B cell (primary cell): ENCODE data around the gene AMBN. TPM values are rescaled to one million over a fixed set of nuclear protein-coding genes. Genes with fewer than 3 reads are reported as not detected.

Source experiments
- ATAC-seq: fragments of 200-7000 bp; cut with Tn5 transposase; one replicate; pipeline ENCODE4 v1.10.0; 2021; ENCODE audit warnings: low read depth, mild to moderate bottlenecking, moderate number of reproducible peaks, moderate library complexity
- CTCF ChIA-PET: fragments of 350-600 bp; sonication (Branson Sonifier 250); formaldehyde crosslinking; loops from one replicate; lab custom pipeline; 2021; ENCODE audit warnings: antibody characterized with exemption, inconsistent platforms; lab: Charles Lee
- POLR2A ChIA-PET: fragments of 350-600 bp; sonication (Branson Sonifier 250); formaldehyde crosslinking; loops from one replicate; lab custom pipeline; 2021; ENCODE audit warnings: antibody characterized with exemption; lab: Charles Lee
- DNase-seq: peaks from one replicate; pipeline ENCODE4 v3.0.0; 2013
- H2AFZ ChIP-seq: 2 replicates; pipeline ENCODE4 v1.6.1; 2012; ENCODE audit warnings: mild to moderate bottlenecking, low read depth, low read length; ENCODE audit not compliant: insufficient read depth, poor library complexity, severe bottlenecking
- H3K27ac ChIP-seq, 2 donors: 1 replicate in 1 of 2; 2 replicates in 1 of 2; pipeline ENCODE4 v1.5.1; 2012 to 2013; ENCODE audit warnings: low read length in 2 of 2, mild to moderate bottlenecking in 2 of 2, moderate library complexity in 1 of 2
- H3K27me3 ChIP-seq, 4 experiments: fragments of 200-600 bp in 1 of 4; sonication (generic) in 1 of 4; replicated peaks in 1 of 4; 1 replicate in 2 of 4; 2 replicates in 2 of 4; pipeline versions ENCODE4 v1.6.1 to v1.7.0; 2013 to 2016; ENCODE audit warnings: low read length in 3 of 4, mild to moderate bottlenecking in 2 of 4, mixed read lengths in 1 of 4, moderate library complexity in 1 of 4; ENCODE audit not compliant: insufficient read depth in 4 of 4, control insufficient read depth in 3 of 4; ENCODE audit errors: control extremely low read depth in 1 of 4
- H3K36me3 ChIP-seq, 2 experiments: replicated peaks in 1 of 2; 1 replicate in 1 of 2; 2 replicates in 1 of 2; pipeline versions ENCODE4 v1.6.1 to v1.7.1; 2013; ENCODE audit warnings: low read length in 1 of 2; ENCODE audit not compliant: insufficient read depth in 2 of 2, control insufficient read depth in 1 of 2; ENCODE audit errors: control extremely low read depth in 1 of 2, extremely low read depth in 1 of 2
- H3K4me1 ChIP-seq, 2 donors: fragments of 200-600 bp in 1 of 2; sonication (generic) in 1 of 2; 1 replicate in 1 of 2; 2 replicates in 1 of 2; pipeline versions ENCODE4 v1.5.1 to v1.6.1; 2013 to 2017; ENCODE audit warnings: low read length in 2 of 2; ENCODE audit not compliant: control insufficient read depth in 2 of 2, insufficient read depth in 2 of 2
- H3K4me2 ChIP-seq: replicated peaks from 2 replicates; pipeline ENCODE3; 2012; ENCODE audit warnings: mild to moderate bottlenecking, low read depth, low read length; ENCODE audit not compliant: poor library complexity, severe bottlenecking
- H3K4me3 ChIP-seq, 5 experiments: fragments of 200-600 bp in 1 of 5; sonication (generic) in 1 of 5; 1 replicate in 3 of 5; 2 replicates in 2 of 5; pipeline versions ENCODE4 v1.5.1 to v1.7.0; 2011 to 2016; ENCODE audit warnings: low read length in 4 of 5, mild to moderate bottlenecking in 4 of 5, low read depth in 2 of 5, control low read depth in 1 of 5, moderate library complexity in 1 of 5; ENCODE audit not compliant: insufficient read depth in 1 of 5; ENCODE audit errors: control extremely low read depth in 1 of 5, extremely low read depth in 1 of 5
- H3K79me2 ChIP-seq: fragments of 200-600 bp; sonication (generic); one replicate; pipeline ENCODE4 v1.6.0; 2016; ENCODE audit warnings: low read length; ENCODE audit not compliant: control insufficient read depth, insufficient read depth
- H3K9ac ChIP-seq: fragments of 200-600 bp; sonication (generic); 2 replicates; pipeline ENCODE4 v1.6.1; 2017; ENCODE audit warnings: mild to moderate bottlenecking, low read length, moderate library complexity
- H3K9me3 ChIP-seq, 3 donors: one replicate each; pipeline versions ENCODE4 v1.6.1 to v1.7.1; 2013; ENCODE audit warnings: low read length in 2 of 3; ENCODE audit not compliant: control insufficient read depth in 2 of 3, insufficient read depth in 1 of 3; ENCODE audit errors: control extremely low read depth in 1 of 3
- H4K20me1 ChIP-seq: 2 replicates; pipeline ENCODE4 v1.6.0; 2012; ENCODE audit warnings: mild to moderate bottlenecking, low read length; ENCODE audit not compliant: insufficient read depth, control insufficient read depth, poor library complexity, severe bottlenecking
- H3K27ac Mint-ChIP-seq: one replicate; pipeline ENCODE4 v1.8.0; 2021; ENCODE audit warnings: mixed read lengths
- H3K27me3 Mint-ChIP-seq: one replicate; pipeline ENCODE4 v1.8.0; 2021; ENCODE audit warnings: mixed read lengths
- H3K4me1 Mint-ChIP-seq: one replicate; pipeline ENCODE4 v1.8.0; 2021; ENCODE audit warnings: mixed read lengths
- H3K4me3 Mint-ChIP-seq: one replicate; pipeline ENCODE4 v1.8.0; 2021; ENCODE audit warnings: mixed read lengths
- H3K9me3 Mint-ChIP-seq: one replicate; pipeline ENCODE4 v1.8.0; 2022; ENCODE audit warnings: mixed read lengths; ENCODE audit not compliant: insufficient read depth
- EZH2 ChIP-seq: IDR thresholded peaks from 2 replicates; pipeline ENCODE4 v1.6.1; 2012; ENCODE audit warnings: borderline replicate concordance, low read depth, mild to moderate bottlenecking, moderate library complexity, low read length; ENCODE audit not compliant: insufficient read depth, poor library complexity, severe bottlenecking
- WGBS: methylation state at CpG from one replicate; pipeline ENCODE4 v1.1.5; 2013; ENCODE audit warnings: missing lambda C conversion rate; ENCODE audit not compliant: insufficient coverage; 5-methylcytosine and 5-hydroxymethylcytosine counted together
- intact Hi-C: fragments of 100-400 bp; cut with micrococcal nuclease; formaldehyde crosslinking; loops from one replicate; pipeline ENCODE4 v1.10.0; 2022
- polyA plus RNA-seq: library from polyadenylated mRNA; depleted of rRNA; stranded (reverse); fragments of >200 nt; gene quantifications from 2 replicates; pipeline ENCODE4 v1.2.3, GENCODE V29; 2012
- total RNA-seq, 2 donors: library from RNA; stranded (reverse); fragments of 120-200 nt in 1 of 2; gene quantifications; 1 replicate in 1 of 2; 2 replicates in 1 of 2; pipeline versions ENCODE4 v1.2.3 to v1.2.4, GENCODE V29; 2013 to 2022
- TF ChIP-seq, protein P1 (sequence below): fragments of 200-600 bp; IDR thresholded peaks from one replicate; pipeline ENCODE4 v1.8.0; 2022; ENCODE audit warnings: antibody characterized with exemption, mild to moderate bottlenecking

AMBN gene
- total and polyA plus RNA-seq, 2 donors (not counting 1 experiment from before 2014, with no cell fraction given) = not detected

- TF ChIP-seq EZH2 = no peak
- TF ChIP-seq, protein P1, sequence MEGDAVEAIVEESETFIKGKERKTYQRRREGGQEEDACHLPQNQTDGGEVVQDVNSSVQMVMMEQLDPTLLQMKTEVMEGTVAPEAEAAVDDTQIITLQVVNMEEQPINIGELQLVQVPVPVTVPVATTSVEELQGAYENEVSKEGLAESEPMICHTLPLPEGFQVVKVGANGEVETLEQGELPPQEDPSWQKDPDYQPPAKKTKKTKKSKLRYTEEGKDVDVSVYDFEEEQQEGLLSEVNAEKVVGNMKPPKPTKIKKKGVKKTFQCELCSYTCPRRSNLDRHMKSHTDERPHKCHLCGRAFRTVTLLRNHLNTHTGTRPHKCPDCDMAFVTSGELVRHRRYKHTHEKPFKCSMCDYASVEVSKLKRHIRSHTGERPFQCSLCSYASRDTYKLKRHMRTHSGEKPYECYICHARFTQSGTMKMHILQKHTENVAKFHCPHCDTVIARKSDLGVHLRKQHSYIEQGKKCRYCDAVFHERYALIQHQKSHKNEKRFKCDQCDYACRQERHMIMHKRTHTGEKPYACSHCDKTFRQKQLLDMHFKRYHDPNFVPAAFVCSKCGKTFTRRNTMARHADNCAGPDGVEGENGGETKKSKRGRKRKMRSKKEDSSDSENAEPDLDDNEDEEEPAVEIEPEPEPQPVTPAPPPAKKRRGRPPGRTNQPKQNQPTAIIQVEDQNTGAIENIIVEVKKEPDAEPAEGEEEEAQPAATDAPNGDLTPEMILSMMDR = no peak
- Mint-ChIP-seq H3K9me3 (no peaks in the 10 kb centered on the region), H3K4me1 (no peaks in the 10 kb centered on the region), H3K27ac (no peak overlapping the region), H3K27me3 (no peaks in the 10 kb centered on the region), H3K4me3 (no peak overlapping the region)
- H3K4me2 ChIP-seq = no peak overlapping the region
- H3K79me2 ChIP-seq = no peaks in the 10 kb centered on the region
- no peak for ATAC-seq
- no peak for DNase-seq
- H3K4me1 ChIP-seq = no peaks in the 10 kb centered on the region
- ChIA-PET POLR2A (no interaction called here), CTCF (no interaction called here)
- no peak overlapping the region for H3K27ac ChIP-seq
- H3K36me3 ChIP-seq = no peaks in the 10 kb centered on the region
- WGBS = no CpG with 5 or more reads among the region's 1 CpG
- H2AFZ ChIP-seq = no peak overlapping the region
- H3K9me3 ChIP-seq = no peaks in the 10 kb centered on the region
- no peak overlapping the region for H3K4me3 ChIP-seq
- H4K20me1 ChIP-seq = no peaks in the 10 kb centered on the region
- H3K9ac ChIP-seq = no peak overlapping the region
- no peaks in the 10 kb centered on the region for H3K27me3 ChIP-seq
- intact Hi-C loops = no loop called here
Measured at GRCh38 chr4:70629469-70630090, 37.5 kb downstream of the AMBN start.

DNA sequence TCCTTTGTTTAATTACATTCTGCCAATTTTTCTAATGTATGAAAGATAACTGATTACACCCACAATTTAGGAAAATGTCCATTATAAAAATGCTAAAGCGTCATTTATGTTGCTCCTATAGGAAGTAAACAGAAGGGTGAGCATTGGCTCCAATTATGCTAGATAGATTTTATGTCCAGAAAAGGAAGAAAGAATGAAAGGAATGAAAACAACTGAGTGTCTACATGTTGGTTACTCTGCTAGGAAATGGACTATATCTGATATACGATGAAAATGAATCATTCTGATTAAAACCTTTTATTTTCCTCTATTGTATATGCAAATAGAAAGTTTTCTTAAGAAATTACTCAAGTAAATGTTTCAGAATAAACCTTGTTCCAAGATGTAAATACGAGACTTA is 38.1 kb downstream of the AMBN start:
- H2AFZ ChIP-seq = no peak overlapping the region
- CTCF ChIA-PET = no interaction called here
- no peaks in the 10 kb centered on the region for H3K4me1 ChIP-seq
- DNase-seq (no peak), ATAC-seq (no peak)
- WGBS = no CpG with 5 or more reads among the region's 3 CpGs
- H3K4me3 Mint-ChIP-seq = no peak overlapping the region
- no peaks in the 10 kb centered on the region for H3K79me2 ChIP-seq
- no peaks in the 10 kb centered on the region for H3K9me3 ChIP-seq
- no peaks in the 10 kb centered on the region for H3K27me3 ChIP-seq
- TF ChIP-seq, protein P1 = no peak
- TF ChIP-seq EZH2 = no peak
- no peak overlapping the region for H3K27ac Mint-ChIP-seq
- no peaks in the 10 kb centered on the region for H3K27me3 Mint-ChIP-seq
- no peaks in the 10 kb centered on the region for H3K36me3 ChIP-seq
- H3K9ac ChIP-seq = no peak overlapping the region
- no peak overlapping the region for H3K4me2 ChIP-seq
- H3K4me3 ChIP-seq = no peak overlapping the region
- H3K27ac ChIP-seq = no peak overlapping the region
- H3K4me1 Mint-ChIP-seq = no peaks in the 10 kb centered on the region
- no peaks in the 10 kb centered on the region for H3K9me3 Mint-ChIP-seq
- intact Hi-C loops = no loop called here
- POLR2A ChIA-PET = no interaction called here
- H4K20me1 ChIP-seq = no peaks in the 10 kb centered on the region
